H1 (cell line): ENCODE measurements around the gene ZNF277. TPM values are rescaled to one million over a fixed set of nuclear protein-coding genes. Genes with fewer than 3 reads are reported as not detected.

Source experiments
- CTCF ChIA-PET: fragments of 300-600 bp; sonication (Branson Sonifier 250); formaldehyde crosslinking; loops from one replicate; lab custom pipeline; 2021; ENCODE audit not compliant: partially characterized antibody; lab: Charles Lee
- POLR2A ChIA-PET: fragments of 300-600 bp; sonication (Branson Sonifier 250); formaldehyde crosslinking; loops from one replicate; lab custom pipeline; 2021; ENCODE audit warnings: inconsistent platforms; ENCODE audit not compliant: partially characterized antibody; lab: Charles Lee
- DNase-seq, 2 experiments: peaks; one replicate each; pipeline versions ENCODE4 v3.0.0 to v3.0.0-alpha.2; 2010 to 2022; ENCODE audit warnings: low spot score in 2 of 2, low read depth in 1 of 2, mixed read lengths in 1 of 2
- FAIRE-seq: peaks from 2 replicates; lab custom pipeline; 2011; peaks lifted over from hg19 to GRCh38; lab: Jason Lieb, UNC
- H2AFZ ChIP-seq: 2 replicates; pipeline ENCODE4 v1.8.1; 2012; ENCODE audit warnings: low read length, inconsistent platforms
- H2AK5ac ChIP-seq: 2 replicates; pipeline ENCODE4 v1.6.1; 2013; ENCODE audit warnings: low read depth, low read length
- H2BK120ac ChIP-seq: replicated peaks from 2 replicates; pipeline ENCODE3; 2013; ENCODE audit warnings: low read depth, low read length, inconsistent platforms
- H2BK12ac ChIP-seq: 2 replicates; pipeline ENCODE4 v1.6.1; 2013; ENCODE audit warnings: low read depth, low read length
- H2BK15ac ChIP-seq: 2 replicates; pipeline ENCODE4 v1.6.1; 2013; ENCODE audit warnings: low read length
- H2BK20ac ChIP-seq: 2 replicates; pipeline ENCODE4 v1.6.1; 2013; ENCODE audit warnings: low read length
- H2BK5ac ChIP-seq: 2 replicates; pipeline ENCODE4 v1.6.1; 2013; ENCODE audit warnings: low read depth, low read length
- H3K14ac ChIP-seq: 2 replicates; pipeline ENCODE4 v1.6.1; 2013; ENCODE audit warnings: inconsistent platforms; ENCODE audit not compliant: insufficient read length
- H3K18ac ChIP-seq: 2 replicates; pipeline ENCODE4 v1.6.1; 2013; ENCODE audit warnings: low read length; ENCODE audit errors: extremely low read depth
- H3K23ac ChIP-seq: 2 replicates; pipeline ENCODE4 v1.6.1; 2013; ENCODE audit warnings: inconsistent platforms; ENCODE audit not compliant: insufficient read length
- H3K23me2 ChIP-seq: 2 replicates; pipeline ENCODE4 v1.6.1; 2013; ENCODE audit warnings: low read depth, low read length
- H3K27ac ChIP-seq: 2 replicates; pipeline ENCODE4 v1.6.1; 2011; ENCODE audit warnings: low read depth, low read length, inconsistent platforms
- H3K27me3 ChIP-seq, 4 experiments: replicated peaks in 1 of 4; 1 replicate in 1 of 4; 2 replicates in 3 of 4; pipeline versions ENCODE4 v1.6.1 to v1.8.1; 2011 to 2013; ENCODE audit warnings: low read length in 3 of 4, mild to moderate bottlenecking in 3 of 4, inconsistent platforms in 2 of 4, mixed read lengths in 2 of 4, moderate library complexity in 1 of 4; ENCODE audit not compliant: control insufficient read depth in 3 of 4, insufficient read depth in 3 of 4; ENCODE audit errors: extremely low read depth in 1 of 4
- H3K36me3 ChIP-seq, 4 experiments: 2 replicates each; pipeline versions ENCODE4 v1.6.1 to v1.8.1; 2011 to 2013; ENCODE audit warnings: mild to moderate bottlenecking in 4 of 4, low read length in 3 of 4, moderate library complexity in 2 of 4, control low read depth in 1 of 4, inconsistent platforms in 1 of 4; ENCODE audit not compliant: insufficient read depth in 4 of 4, control insufficient read depth in 2 of 4
- H3K4ac ChIP-seq: replicated peaks from 2 replicates; pipeline ENCODE3; 2013; ENCODE audit warnings: low read length, low read depth, mixed read lengths, inconsistent platforms; ENCODE audit not compliant: insufficient read length
- H3K4me1 ChIP-seq, 4 experiments: replicated peaks in 1 of 4; 1 replicate in 1 of 4; 2 replicates in 3 of 4; pipeline versions ENCODE4 v1.6.1 to v1.8.1; 2011 to 2013; ENCODE audit warnings: low read length in 3 of 4, inconsistent platforms in 2 of 4, mixed read lengths in 1 of 4; ENCODE audit not compliant: insufficient read depth in 4 of 4, control insufficient read depth in 3 of 4
- H3K4me2 ChIP-seq, 2 experiments: 2 replicates each; pipeline versions ENCODE4 v1.6.1 to v1.8.1; 2011 to 2013; ENCODE audit warnings: low read depth in 2 of 2, low read length in 2 of 2, control low read depth in 1 of 2, inconsistent platforms in 1 of 2, mild to moderate bottlenecking in 1 of 2; ENCODE audit not compliant: insufficient read depth in 1 of 2
- H3K4me3 ChIP-seq, 4 experiments: fragments of 200-600, 300-600 bp in 1 of 4; sonication (generic), shearing (Covaris generic), sonication (Bioruptor Twin) in 1 of 4; 2 replicates each; pipeline versions ENCODE4 v1.5.1 to v1.8.1; 2011 to 2016; ENCODE audit warnings: low read length in 4 of 4, low read depth in 3 of 4, control low read depth in 2 of 4, inconsistent platforms in 2 of 4, mild to moderate bottlenecking in 2 of 4, mixed read lengths in 1 of 4, moderate library complexity in 1 of 4; ENCODE audit not compliant: insufficient read depth in 2 of 4; ENCODE audit errors: extremely low read depth in 1 of 4
- H3K56ac ChIP-seq: replicated peaks from 2 replicates; pipeline ENCODE3; 2013; ENCODE audit warnings: low read depth, mild to moderate bottlenecking, mixed read lengths, low read length, inconsistent platforms; ENCODE audit not compliant: insufficient read length
- H3K79me1 ChIP-seq: 2 replicates; pipeline ENCODE4 v1.6.1; 2013; ENCODE audit warnings: low read depth, low read length, control low read depth
- H3K79me2 ChIP-seq, 2 experiments: 2 replicates each; pipeline versions ENCODE4 v1.6.1 to v1.8.1; 2012 to 2013; ENCODE audit warnings: low read length in 2 of 2, mild to moderate bottlenecking in 2 of 2, inconsistent platforms in 1 of 2; ENCODE audit not compliant: insufficient read depth in 2 of 2, control insufficient read depth in 1 of 2
- H3K9ac ChIP-seq, 4 experiments: replicated peaks in 1 of 4; 1 replicate in 1 of 4; 2 replicates in 3 of 4; pipeline versions ENCODE4 v1.6.1 to v1.8.1; 2011 to 2013; ENCODE audit warnings: low read depth in 3 of 4, low read length in 3 of 4, control low read depth in 2 of 4, mild to moderate bottlenecking in 2 of 4, moderate library complexity in 2 of 4, inconsistent platforms in 1 of 4; ENCODE audit errors: extremely low read depth in 1 of 4
- H3K9me3 ChIP-seq, 2 experiments: 2 replicates each; pipeline versions ENCODE4 v1.6.1 to v1.8.1; 2012 to 2013; ENCODE audit warnings: mild to moderate bottlenecking in 2 of 2, moderate library complexity in 2 of 2, control low read depth in 1 of 2, inconsistent platforms in 1 of 2, low read depth in 1 of 2, low read length in 1 of 2, mixed read lengths in 1 of 2; ENCODE audit not compliant: insufficient read depth in 2 of 2
- H4K20me1 ChIP-seq, 2 experiments: replicated peaks in 1 of 2; 2 replicates each; pipeline versions ENCODE3 to v1.8.1; 2011 to 2013; ENCODE audit warnings: inconsistent platforms in 2 of 2, low read length in 2 of 2, mild to moderate bottlenecking in 1 of 2; ENCODE audit not compliant: insufficient read depth in 2 of 2, control insufficient read depth in 1 of 2
- H4K5ac ChIP-seq: 2 replicates; pipeline ENCODE4 v1.6.1; 2013; ENCODE audit warnings: low read length, low read depth, mixed read lengths, inconsistent platforms; ENCODE audit not compliant: insufficient read length
- H4K8ac ChIP-seq: 2 replicates; pipeline ENCODE4 v1.8.0; 2013; ENCODE audit warnings: mild to moderate bottlenecking, moderate library complexity, low read length, inconsistent platforms; ENCODE audit not compliant: insufficient read depth; ENCODE audit errors: extremely low read depth
- H4K91ac ChIP-seq: replicated peaks from 2 replicates; pipeline ENCODE3; 2013; ENCODE audit warnings: low read length, mixed read lengths, inconsistent platforms; ENCODE audit not compliant: insufficient read length
- CBX5 ChIP-seq: fragments of 300-800, 300-1000 bp; sonication (generic); IDR thresholded peaks from 2 replicates; pipeline ENCODE4 v1.7.1; 2016; ENCODE audit warnings: antibody characterized with exemption, low read length, low read depth
- MAFK ChIP-seq: IDR thresholded peaks from 2 replicates; pipeline ENCODE4 v1.6.1; 2012; ENCODE audit warnings: low read depth, mild to moderate bottlenecking, improper control_type of control experiment, low read length
- POLR2A ChIP-seq, 2 experiments: IDR thresholded peaks; 1 replicate in 1 of 2; 2 replicates in 1 of 2; pipeline ENCODE4 v1.6.1; 2011; ENCODE audit warnings: low read depth in 2 of 2, low read length in 2 of 2, mild to moderate bottlenecking in 2 of 2; ENCODE audit errors: control extremely low read depth in 1 of 2
- SP1 ChIP-seq: IDR thresholded peaks from 2 replicates; pipeline ENCODE4 v1.6.1; 2011; ENCODE audit warnings: low read depth, low read length
- WGBS, 2 experiments: shearing (Covaris generic) in 1 of 2; methylation state at CpG; one replicate each; pipeline versions ENCODE4 v1.1.6 to v1.1.7; 2013 to 2015; ENCODE audit warnings: low lambda C conversion rate in 2 of 2, mixed read lengths in 2 of 2, inconsistent platforms in 1 of 2, low coverage in 1 of 2, missing lambda C conversion rate in 1 of 2; ENCODE audit not compliant: insufficient replicate concordance in 2 of 2, insufficient coverage in 1 of 2, insufficient read length in 1 of 2; ENCODE audit errors: extremely low coverage in 1 of 2, missing lambda C conversion rate in 1 of 2; 5-methylcytosine and 5-hydroxymethylcytosine counted together
- polyA plus RNA-seq, 7 experiments: library from polyadenylated mRNA; depleted of rRNA in 3 of 7; stranded (reverse) in 5 of 7; unstranded in 2 of 7; fragments of >200 nt in 5 of 7; fragments of 200-250 nt in 2 of 7; gene quantifications; 1 replicate in 5 of 7; 2 replicates in 1 of 7; 4 replicates in 1 of 7; pipeline versions ENCODE4 v1.2.1 to v1.2.3, GENCODE V29; 2011 to 2013; ENCODE audit warnings: missing spikeins in 2 of 7, mixed read lengths in 2 of 7
- total RNA-seq: library from RNA; stranded (reverse); fragmentation: NEBNext Ultra II Directional; extraction: Animal tissue kit (Norgen Biotek cat#: 25700); gene quantifications from 2 replicates; pipeline ENCODE4 v1.2.1, GENCODE V29; 2021
- TF ChIP-seq, protein P1 (sequence below): IDR thresholded peaks from 2 replicates; pipeline ENCODE4 v1.6.1; 2012; ENCODE audit warnings: low read length, inconsistent platforms

The ZNF277 gene
- total and polyA plus RNA-seq, 2 of the 8 experiments (the other 6 are each of a cell fraction or from before 2014, with no cell fraction given), result 5.1 to 21.7 TPM

DNA sequence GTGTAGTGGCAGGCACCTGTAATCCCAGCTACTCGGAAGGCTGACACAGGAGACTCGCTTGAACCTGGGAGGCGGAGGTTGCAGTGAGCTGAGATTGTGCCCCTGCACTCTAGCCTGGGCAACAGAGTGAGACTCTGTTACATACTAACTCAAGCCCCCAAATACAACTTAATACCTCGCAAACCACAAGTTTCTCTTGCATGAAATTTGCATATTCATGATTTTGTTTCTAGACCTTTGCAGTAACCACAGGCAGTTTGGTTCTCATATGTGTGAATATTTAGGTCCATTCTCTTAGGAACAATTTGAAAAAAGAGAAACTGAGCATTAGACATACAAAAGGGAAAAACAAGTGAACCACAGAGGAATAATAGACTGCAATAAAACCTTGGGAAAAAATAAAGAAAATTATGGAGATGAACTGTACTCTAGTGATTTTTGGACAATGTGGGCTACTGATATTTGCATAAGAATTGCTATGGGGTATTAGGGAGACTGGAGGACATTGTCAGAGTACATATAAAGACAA lies 77.0 kb downstream of the ZNF277 start:
- no peak overlapping the region for H2BK5ac ChIP-seq
- WGBS, 2 experiments, result 91% methylated on average over 4 of the region's 4 CpGs; no CpG with 5 or more reads in 1 of the 2 experiments
- H3K56ac ChIP-seq, result no peak overlapping the region
- H2BK20ac ChIP-seq, result no peak overlapping the region
- FAIRE-seq (no peak), DNase-seq (no peak)
- H3K14ac ChIP-seq, result no peak overlapping the region
- H2BK12ac ChIP-seq, result no peak overlapping the region
- H3K9me3 ChIP-seq, result no peaks in the 10 kb centered on the region
- H3K4ac ChIP-seq, result no peak overlapping the region
- peaks cover 0 to 7% (median 2%) of the 10 kb centered on the region in 4 experiments; a peak in 2 of 7 replicates for H3K4me1 ChIP-seq
- ChIA-PET POLR2A (no interaction called here), CTCF (no interaction called here)
- TF ChIP-seq SP1 (no peak), POLR2A (IDR thresholded peaks at IDR 0.05; ENCODE audit: control extremely low read depth in 1 of 2, low read depth in 2 of 2, low read length in 2 of 2) (no peak), MAFK (no peak), CBX5 (no peak)
- TF ChIP-seq, protein P1, sequence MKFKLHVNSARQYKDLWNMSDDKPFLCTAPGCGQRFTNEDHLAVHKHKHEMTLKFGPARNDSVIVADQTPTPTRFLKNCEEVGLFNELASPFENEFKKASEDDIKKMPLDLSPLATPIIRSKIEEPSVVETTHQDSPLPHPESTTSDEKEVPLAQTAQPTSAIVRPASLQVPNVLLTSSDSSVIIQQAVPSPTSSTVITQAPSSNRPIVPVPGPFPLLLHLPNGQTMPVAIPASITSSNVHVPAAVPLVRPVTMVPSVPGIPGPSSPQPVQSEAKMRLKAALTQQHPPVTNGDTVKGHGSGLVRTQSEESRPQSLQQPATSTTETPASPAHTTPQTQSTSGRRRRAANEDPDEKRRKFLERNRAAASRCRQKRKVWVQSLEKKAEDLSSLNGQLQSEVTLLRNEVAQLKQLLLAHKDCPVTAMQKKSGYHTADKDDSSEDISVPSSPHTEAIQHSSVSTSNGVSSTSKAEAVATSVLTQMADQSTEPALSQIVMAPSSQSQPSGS, result no peak
- no peaks in the 10 kb centered on the region for H3K79me1 ChIP-seq
- no peak overlapping the region for H2AK5ac ChIP-seq
- H3K23ac ChIP-seq, result no peak overlapping the region
- H4K91ac ChIP-seq, result no peak overlapping the region
- H4K8ac ChIP-seq, result no peak overlapping the region
- H3K36me3 ChIP-seq, result no peaks in the 10 kb centered on the region
- no peaks in the 10 kb centered on the region for H3K27me3 ChIP-seq
- no peak overlapping the region for H3K4me2 ChIP-seq
- peaks cover 3 to 11% of the 10 kb centered on the region in 2 experiments; a peak in 2 of 4 replicates for H3K79me2 ChIP-seq
- no peak overlapping the region for H3K4me3 ChIP-seq
- H4K20me1 ChIP-seq, result no peaks in the 10 kb centered on the region
- H3K23me2 ChIP-seq, result no peaks in the 10 kb centered on the region; the same call in 1 of the 2 replicates
- H4K5ac ChIP-seq, result no peak overlapping the region
- H3K18ac ChIP-seq, result no peak overlapping the region
- H3K27ac ChIP-seq, result no peak overlapping the region
- no peak overlapping the region for H2AFZ ChIP-seq
- no peak overlapping the region for H2BK120ac ChIP-seq
- H3K9ac ChIP-seq, result no peak overlapping the region
- H2BK15ac ChIP-seq, result no peak overlapping the region
